ENCODE data around the gene METTL26. TPM values are rescaled to one million over a fixed set of nuclear protein-coding genes. Genes with fewer than 3 reads are reported as not detected.

METTL26 gene
- total and polyA plus RNA-seq, 2 of the 4 experiments (the other 2 are of a cell fraction) = 46.8 to 128 TPM

- H3K27ac ChIP-seq (ENCODE audit: insufficient read depth, low read length) = no peak within 1 kb of the TSS
- peaks cover 9% of the 10 kb centered on the region; the same call in 1 of the 2 replicates for H3K9me1 ChIP-seq (ENCODE audit: insufficient read depth, low read length)
- peaks cover 0 to 25% of the 10 kb centered on the region in 2 experiments; a peak in 1 of 4 replicates for H3K79me1 ChIP-seq (ENCODE audit: low read depth in 1 of 2, low read length in 2 of 2)
- 0 out of 2 replicates have a peak within 1 kb of the TSS, but pooled peaks have one; percentile 56 for H3K4ac ChIP-seq (ENCODE audit: low read depth, low read length)
- no peak within 1 kb of the TSS for H3K14ac ChIP-seq (replicated peaks; ENCODE audit: low read depth, low read length)
- ATAC-seq (ENCODE audit: low read depth) (peak; percentile 5), DNase-seq (peak; percentile 42)
- no TSS peak for BruUV-seq (replicated peaks)
- ChIA-PET POLR2A (ENCODE audit: unreplicated experiment) (no interaction called here), CTCF (no interaction called here)
- no peak within 1 kb of the TSS for H3K18ac ChIP-seq (ENCODE audit: low read depth, low read length)
- H3K27me3 ChIP-seq (ENCODE audit: control insufficient read depth, insufficient read depth, low read length) = no peaks in the 10 kb centered on the region
- H4K8ac ChIP-seq (ENCODE audit: low read depth in 2 of 2, low read length in 2 of 2) = no peak within 1 kb of the TSS
- TF ChIP-seq MXI1 (IDR thresholded peaks at IDR 0.05; ENCODE audit: borderline replicate concordance, low read depth, low read length) (peak; percentile 54; the same call in 1 of the 2 replicates), RAD21 (IDR thresholded peaks at IDR 0.05; ENCODE audit: low read length) (no peak), NFE2L2 (IDR thresholded peaks at IDR 0.05; ENCODE audit: low read depth, low read length) (no peak), CEBPB (IDR thresholded peaks at IDR 0.05; ENCODE audit: low read depth, low read length) (no peak), ELK1 (IDR thresholded peaks at IDR 0.05; ENCODE audit: borderline replicate concordance, low read depth, low read length) (no peak), MAZ (IDR thresholded peaks at IDR 0.05; ENCODE audit: borderline replicate concordance, low read depth, low read length) (peak; percentile 21; the same call in 1 of the 2 replicates), BHLHE40 (IDR thresholded peaks at IDR 0.05; ENCODE audit: low read depth, low read length) (0 out of 2 replicates have a peak, but pooled peaks have one; percentile 28), RCOR1 (IDR thresholded peaks at IDR 0.05; ENCODE audit: insufficient replicate concordance, low read length) (no peak), CHD1 (IDR thresholded peaks at IDR 0.05; ENCODE audit: low read depth, low read length) (no peak), RFX5 (IDR thresholded peaks at IDR 0.05; ENCODE audit: low read depth, low read length) (no peak), MAFK (IDR thresholded peaks at IDR 0.05; ENCODE audit: low read depth, low read length) (no peak), POLR2A (IDR thresholded peaks at IDR 0.05; ENCODE audit: low read depth, low read length) (no peak)
- dilution Hi-C loops (cut with HindIII; ENCODE audit: low sequenced_read_pairs, unreplicated experiment) (no loop called here), intact Hi-C loops (cut with micrococcal nuclease) (no loop called here), in situ Hi-C loops (cut with MboI; ENCODE audit: low sequenced_read_pairs) (no loop called here)
- H2BK20ac ChIP-seq (ENCODE audit: low read depth, low read length) = no peak within 1 kb of the TSS
- no peaks in the 10 kb centered on the region for H3K9me3 ChIP-seq (ENCODE audit: control insufficient read depth, insufficient read depth, low read length)
- H4K91ac ChIP-seq (ENCODE audit: insufficient read depth, low read depth, low read length) = no peak within 1 kb of the TSS
- H2AFZ ChIP-seq (replicated peaks; ENCODE audit: low read length, poor library complexity) = peak within 1 kb of the TSS; percentile 89
- no peak within 1 kb of the TSS for H2BK15ac ChIP-seq (ENCODE audit: low read depth, low read length)
- 4% methylated on average over 34 of the region's 73 CpGs; no CpG with 5 or more reads in 1 of the 2 experiments for WGBS, 2 experiments (ENCODE audit: extremely low coverage in 2 of 2, insufficient read length in 1 of 2)
- H2BK120ac ChIP-seq (ENCODE audit: low read depth, low read length) = no peak within 1 kb of the TSS
- H3K4me2 ChIP-seq (ENCODE audit: low read depth, low read length) = peak within 1 kb of the TSS; percentile 90
- H3K56ac ChIP-seq (ENCODE audit: extremely low read depth, insufficient read depth, low read length) = no peak within 1 kb of the TSS
- H3K36me3 ChIP-seq (ENCODE audit: control insufficient read depth, insufficient read depth, low read length) = peaks cover 38% of the 10 kb centered on the region
- H3K4me3 ChIP-seq (ENCODE audit: insufficient read depth, low read depth, low read length) = peak within 1 kb of the TSS; percentile 50
- no peak within 1 kb of the TSS; the same call in 1 of the 2 replicates for H2AK5ac ChIP-seq (ENCODE audit: low read depth, low read length)
- peaks cover 16% of the 10 kb centered on the region for H4K20me1 ChIP-seq (ENCODE audit: insufficient read depth, low read length)
- H2AK9ac ChIP-seq (replicated peaks; ENCODE audit: low read depth, low read length, poor library complexity) = peak within 1 kb of the TSS; percentile 90
- H2BK5ac ChIP-seq (ENCODE audit: low read depth, low read length, poor library complexity, severe bottlenecking) = no peak within 1 kb of the TSS
- H3K23ac ChIP-seq (ENCODE audit: low read depth, low read length) = no peak within 1 kb of the TSS
- H3K4me1 ChIP-seq (ENCODE audit: control insufficient read depth, insufficient read depth, low read length) = peaks cover 8% of the 10 kb centered on the region; the same call in 1 of the 2 replicates
- H4K5ac ChIP-seq (ENCODE audit: low read depth, low read length) = 0 out of 2 replicates have a peak within 1 kb of the TSS, but pooled peaks have one; percentile 11
- no peak within 1 kb of the TSS for H3K9ac ChIP-seq (ENCODE audit: low read depth, low read length)
These were observed 39.1 kb upstream of the METTL26 start, which contains the start of gene RHBDL1 for GRCh38 chr16:674968-675883. RHBDL1 (plus strand) TSS chr16:675671; CDS start chr16:675791, 120 bp downstream.

All from IMR-90 (cell line).